UCSD-AML1 (cell line): Measurements from ENCODE around the gene SHD.
"Not testable (repeated sequence)": the region's sequence is repeated elsewhere in the genome, so short reads cannot be mapped to it uniquely, and the experiment has no call there.

ENCODE experiments used
- DNase-seq: peaks from one replicate; lab custom pipeline; 2025; ENCODE audit not compliant: unreplicated experiment; lab: John Stamatoyannopoulos, UW

SHD gene

DNA sequence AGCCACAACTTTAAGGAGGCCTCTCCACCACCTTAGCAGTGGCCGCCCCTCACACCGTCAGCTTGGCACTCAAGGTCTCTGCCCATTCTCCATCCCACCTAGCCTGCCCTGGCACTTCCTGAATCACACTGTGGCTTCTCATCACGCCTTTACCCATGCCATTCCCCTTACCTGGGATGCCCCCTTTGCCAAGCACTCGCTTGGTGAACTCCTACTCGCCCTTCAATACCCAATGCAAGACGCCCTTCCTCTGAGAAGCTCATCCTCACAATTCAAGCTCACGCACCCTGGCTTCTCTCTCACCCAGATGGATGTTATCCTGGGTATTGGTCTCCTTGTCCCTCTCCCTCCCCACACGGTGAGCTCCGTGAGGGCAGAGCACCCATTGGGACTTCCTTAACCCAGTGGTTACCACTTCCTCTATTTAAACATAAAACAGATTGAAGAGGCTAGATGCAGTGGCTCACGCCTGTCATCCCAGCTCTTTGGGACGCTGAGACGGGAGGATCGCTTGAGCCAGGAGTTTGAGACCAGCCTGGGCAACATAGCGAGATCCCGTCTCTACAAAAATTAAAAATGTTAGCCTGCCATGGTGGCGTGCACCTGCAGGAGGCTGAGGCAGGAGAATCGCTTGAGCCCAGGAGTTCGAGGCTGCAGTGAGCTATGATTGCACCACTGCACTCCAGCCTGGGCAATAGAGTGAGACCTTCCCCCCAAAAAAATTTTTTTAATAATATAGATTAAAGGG lies 12.6 kb upstream of the SHD start:
- no peak for DNase-seq

DNA sequence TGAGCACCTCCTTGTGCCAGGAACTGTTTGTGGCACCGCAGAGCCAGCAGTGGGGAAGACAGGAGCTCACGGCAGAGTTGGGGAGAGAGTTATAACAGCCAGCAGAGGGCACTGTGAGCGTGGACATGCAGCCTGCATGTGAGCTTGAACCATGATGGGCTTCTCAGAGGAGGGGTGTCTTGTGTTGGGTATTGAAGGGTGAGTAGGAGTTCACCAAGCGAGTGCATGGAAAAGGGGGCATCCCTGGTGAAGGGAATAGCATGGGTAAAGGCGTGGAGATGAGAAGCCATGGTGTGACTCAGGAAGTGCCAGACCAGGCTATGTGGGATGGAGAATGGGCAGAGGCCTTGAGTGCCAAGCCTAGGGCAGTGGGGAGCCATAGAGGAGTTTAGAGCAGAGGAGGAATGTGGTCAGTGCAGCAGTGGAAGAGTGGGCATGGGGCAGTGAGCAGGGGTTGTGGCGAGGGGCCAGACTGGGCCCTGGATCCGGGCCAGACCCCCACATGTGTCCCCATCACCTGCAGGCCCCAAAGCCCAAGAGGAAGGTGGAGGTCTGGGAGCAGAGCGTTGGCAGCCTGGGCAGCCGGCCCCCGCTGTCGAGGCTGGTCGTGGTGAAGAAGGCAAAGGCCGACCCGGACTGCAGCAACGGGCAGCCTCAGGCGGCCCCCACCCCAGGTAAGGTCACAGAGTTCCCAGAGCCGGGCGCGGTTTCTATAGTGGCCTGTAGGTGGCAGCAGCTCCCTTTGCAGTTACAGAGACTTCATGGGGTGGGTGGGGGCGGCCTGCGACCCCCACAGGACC lies 11.8 kb upstream of the SHD start:
- peak; percentile 77 for DNase-seq

DNA sequence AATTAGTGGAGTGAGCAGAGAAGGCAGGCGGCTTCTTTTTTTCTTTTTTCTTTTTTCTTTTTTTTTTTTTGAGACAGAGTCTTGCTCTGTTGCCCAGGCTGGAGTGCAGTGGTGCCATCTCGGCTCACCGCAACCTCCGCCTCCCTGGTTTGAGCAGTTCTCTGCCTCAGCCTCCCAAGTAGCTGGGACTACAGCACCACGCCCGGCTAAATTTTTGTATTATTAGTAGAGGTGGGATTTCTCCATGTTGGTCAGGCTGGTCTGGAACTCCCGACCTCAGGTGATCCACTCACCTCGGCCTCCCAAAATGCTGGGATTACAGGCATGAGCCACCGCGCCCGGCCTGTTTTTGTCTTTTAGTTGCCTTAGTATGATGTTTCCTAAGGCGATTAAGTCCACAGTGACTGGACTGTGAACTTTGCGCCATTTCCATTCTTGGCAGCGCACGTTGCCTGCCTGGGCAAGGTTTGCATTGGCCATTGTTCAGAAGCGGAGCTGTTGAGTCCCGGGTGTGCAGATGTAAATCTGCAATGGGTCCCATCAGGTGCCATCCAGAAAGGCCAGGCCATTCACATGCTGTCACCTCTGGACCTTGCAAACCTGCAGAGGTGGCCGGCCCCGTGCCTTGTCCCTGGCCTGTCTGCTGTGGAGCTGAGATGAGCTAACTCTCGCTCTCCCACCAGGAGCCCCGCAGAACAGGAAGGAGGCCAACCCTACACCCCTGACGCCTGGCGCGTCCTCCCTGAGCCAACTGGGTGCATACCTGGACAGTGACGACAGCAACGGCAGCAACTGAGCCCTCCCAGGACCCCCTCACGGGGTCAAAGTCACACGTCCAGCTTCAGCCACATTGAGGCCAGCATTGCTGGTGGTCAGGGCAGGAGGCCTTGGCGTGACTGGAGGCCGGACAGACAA lies 10.9 kb upstream of the SHD start:
- DNase-seq = no peak

DNA sequence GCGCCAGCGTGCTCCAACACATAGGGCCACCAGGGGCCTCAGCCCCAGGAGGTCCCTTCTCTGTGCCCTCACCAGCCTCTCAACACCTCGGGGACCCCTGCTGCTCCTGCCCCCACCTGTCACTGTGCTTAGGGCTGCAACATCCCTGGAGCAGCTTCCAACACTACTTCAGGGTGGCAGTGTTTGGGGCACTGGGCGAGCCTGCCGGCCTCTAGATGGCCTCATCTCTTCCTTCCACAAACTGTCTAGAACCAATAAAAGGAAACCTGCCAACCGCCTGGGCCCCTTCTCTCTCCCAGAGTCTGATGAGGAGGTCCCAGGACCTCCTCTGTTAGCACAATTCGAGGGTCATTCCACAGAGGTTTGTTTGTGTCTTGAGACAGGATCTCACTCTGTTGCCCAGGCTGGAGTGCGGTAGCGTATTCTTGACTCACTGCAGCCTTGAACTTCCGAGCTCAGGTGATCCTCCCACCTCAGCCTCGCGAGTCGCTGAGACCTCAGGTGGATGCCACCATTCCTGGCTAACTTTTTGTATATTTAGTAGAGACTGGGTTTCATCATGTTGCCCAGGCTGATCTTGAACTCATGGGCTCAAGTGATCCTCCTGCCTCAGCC lies 10.1 kb upstream of the SHD start:
- DNase-seq = no peak

DNA sequence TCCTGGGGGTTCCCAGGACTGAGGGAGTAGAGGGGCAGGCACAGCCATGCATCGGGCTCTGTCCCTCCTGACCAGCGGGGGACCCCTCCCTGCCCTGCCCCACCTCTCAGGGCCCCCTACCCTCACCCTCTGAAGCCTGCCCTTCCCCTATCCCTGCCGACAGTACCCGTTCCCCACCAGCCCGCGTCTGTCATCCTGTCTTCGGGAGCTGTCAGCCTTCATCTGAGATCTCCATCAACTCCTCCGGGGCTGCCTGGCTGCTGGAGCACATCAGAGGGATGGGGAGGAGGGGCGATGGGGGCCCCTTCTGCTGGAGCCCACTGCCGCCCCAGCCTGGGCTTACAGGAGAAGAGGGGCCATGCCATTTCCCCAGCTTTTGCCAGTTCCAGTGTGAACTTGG lies 6.2 kb upstream of the SHD start:
- no peak for DNase-seq

DNA sequence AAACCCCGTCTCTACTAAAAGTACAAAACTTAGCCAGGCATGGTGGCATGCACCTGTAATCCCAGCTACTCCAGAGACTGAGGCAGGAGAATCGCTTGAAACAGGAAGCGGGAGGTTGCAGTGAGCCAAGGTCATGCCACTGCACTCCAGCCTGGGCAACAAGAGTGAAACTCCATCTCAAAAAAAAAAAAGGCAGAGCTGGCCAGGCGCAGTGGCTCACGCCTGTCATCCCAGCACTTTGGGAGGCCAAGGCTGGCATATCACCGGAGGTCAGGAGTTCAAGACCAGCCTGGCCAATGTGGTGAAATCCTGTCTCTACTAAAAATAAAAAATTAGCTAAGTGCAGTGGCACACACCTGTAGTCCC lies 4.8 kb upstream of the SHD start:
- DNase-seq = not testable (repeated sequence)

DNA sequence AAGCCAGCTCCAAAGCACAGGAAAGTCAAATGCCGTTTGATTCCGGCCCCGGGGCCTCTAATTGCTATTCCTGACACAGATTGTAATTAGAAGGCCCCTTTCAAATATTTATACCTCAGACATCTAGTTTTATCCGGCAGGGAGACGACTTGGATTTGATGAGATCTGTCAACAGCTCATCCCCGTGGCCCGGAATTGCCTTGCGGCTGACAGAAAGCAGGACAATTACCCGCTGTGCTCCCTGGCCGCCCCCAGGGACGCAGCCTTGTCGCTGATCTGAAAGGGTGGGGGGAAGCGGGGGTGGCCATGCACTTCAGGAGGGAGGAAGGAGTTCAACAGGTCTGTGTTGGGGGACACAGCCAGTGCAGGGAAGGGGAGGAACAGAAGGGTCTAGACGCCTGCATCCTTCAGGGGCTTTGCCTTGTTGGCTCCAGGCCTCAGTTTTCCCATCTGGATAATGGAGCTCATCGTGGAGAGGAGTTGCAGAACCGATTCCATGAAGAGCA lies 1.8 kb upstream of the SHD start:
- DNase-seq = no peak

DNA sequence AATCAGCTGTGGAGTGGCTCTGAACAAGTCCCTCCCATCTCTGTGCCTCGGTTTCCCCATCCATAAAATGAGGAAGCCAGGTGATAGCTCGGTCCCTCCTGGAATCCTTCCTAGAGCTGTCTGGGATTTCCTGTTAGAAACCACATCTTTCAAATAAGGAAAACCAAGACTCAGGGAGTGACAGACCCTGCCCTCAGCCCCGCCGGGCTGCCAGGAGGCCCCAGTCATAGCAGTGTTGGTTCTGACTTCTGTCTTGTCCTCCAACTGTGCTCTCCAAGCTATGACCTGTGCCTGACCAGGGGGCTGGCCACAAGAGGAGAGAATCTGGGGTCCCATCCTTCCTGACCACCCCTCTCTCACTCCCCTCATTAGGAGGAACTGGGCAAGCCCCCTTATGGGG lies 1.1 kb upstream of the SHD start:
- DNase-seq = no peak

DNA sequence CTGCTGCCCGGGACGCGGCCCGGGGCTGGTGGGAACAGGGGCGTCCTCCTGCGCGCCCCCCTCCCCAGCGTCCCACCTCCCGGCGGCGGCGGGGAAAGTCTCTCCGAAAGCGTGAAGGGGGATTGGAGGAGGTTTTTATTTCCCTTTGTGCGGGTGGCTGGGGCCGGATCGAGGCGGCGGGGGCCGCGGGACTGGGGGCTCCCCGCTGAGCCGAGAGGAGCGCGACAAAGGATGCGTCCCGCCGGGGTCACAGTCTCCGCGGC lies 132 bp downstream of the SHD start:
- DNase-seq = no peak

DNA sequence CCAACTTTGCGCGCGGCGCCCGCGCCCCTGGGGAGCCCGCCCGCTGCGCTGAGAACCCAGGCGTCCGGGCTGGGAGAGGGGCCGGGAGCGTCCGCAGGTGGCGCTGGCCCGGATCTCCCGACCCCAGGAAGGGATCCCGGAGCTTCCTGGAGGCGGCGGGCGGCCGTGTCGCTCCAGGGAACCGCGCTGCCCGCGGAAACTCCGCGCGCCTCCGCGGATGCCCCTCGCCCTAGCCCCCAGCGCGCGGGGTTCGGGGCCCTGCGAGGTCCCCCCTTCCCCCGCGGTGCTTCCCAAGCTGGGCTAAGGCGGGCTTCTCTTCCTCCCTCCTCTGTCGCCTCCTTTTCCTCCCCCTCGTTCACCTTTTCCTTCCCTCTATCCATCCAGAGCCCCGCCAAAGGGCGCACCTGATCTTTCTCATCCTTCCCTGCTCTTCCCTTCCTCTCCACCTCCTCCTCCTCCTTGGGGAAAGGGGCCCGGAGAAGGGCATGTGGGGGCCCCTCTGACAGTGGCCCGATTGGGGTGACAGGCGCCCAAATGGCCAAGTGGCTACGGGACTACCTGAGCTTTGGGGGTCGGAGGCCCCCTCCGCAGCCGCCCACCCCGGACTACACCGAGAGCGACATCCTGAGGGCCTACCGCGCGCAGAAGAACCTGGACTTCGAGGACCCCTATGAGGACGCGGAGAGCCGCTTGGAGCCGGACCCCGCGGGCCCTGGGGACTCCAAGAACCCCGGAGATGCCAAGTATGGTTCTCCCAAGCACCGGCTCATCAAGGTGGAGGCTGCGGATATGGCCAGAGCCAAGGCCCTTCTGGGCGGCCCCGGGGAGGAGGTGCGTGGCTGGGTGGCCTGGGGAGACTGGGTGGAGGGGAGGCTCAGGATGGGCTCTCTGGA lies 710 bp downstream of the SHD start:
- DNase-seq = no peak

DNA sequence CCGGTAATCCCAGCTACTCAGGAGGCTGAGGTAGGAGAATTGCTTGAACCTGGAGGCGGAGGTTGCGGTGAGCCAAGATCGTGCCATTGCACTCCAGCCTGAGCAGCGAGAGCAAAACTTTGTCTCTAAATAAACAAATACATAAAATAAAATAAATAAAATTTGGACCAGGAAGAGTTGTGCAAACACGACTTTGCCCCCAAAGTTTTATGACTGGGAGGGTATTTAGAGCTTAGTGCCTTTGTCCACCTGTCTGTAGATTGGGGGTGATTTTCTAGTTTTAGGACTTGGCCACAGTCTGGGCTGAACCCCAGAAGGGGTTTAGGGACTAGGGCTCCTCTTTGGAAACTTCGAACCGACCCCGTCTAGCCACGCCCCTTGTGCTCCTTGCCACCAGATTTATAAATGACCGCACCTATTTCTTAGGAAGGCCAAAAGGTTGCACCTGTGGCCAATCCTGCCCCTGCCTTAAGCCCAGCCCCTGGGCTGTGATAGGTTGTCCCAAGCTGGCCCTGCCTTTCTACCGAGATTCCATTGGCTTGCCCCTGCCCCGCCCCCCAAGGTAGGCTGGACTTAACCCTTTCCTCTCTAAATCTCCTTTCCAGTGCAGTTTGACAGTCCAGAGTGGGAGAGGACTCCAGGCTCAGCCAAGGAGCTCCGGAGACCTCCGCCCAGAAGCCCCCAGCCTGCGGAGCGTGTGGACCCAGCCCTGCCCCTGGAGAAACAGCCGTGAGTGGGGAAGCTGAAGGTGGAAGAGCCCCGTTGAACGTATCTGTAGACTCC lies 5.3 kb downstream of the SHD start:
- DNase-seq = no peak

DNA sequence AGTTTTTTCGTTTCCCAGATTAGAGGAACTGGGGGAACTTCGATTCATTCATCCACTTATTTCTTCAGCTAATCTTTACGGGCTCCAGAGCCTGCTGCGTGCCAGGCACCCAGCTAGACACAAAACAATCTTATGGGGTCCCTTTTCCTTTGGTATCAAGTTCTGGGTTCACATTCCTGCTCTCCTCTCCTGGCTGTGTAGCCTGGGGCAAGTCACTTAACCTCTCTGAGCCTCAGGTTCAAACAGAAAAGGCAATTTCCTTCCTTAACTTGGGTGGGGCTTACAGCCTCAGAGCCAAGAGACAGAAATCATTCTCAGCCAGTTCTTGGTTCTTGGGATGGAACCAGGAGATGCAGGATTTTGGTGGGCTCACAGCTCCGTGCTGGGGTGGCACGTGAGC lies 5.9 kb downstream of the SHD start:
- DNase-seq = no peak

DNA sequence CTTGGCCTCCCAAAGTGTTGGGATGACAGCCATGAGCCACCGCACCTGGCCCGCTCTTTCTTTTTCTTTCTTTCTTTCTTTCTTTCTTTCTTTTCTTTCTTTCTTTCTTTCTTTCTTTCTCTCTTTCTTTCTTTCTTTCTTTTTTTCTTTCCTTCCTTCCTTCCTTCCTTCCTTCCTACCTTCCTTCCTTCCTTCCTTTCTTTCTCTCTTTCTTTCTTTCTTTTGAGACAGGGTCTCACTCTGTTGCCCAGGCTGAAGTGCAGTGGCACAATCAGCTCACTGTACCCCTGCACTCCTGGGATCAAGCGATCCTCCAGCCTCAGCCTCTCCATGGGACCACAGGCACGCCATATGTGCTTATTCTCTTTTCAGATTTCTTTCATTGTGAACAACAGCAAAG lies 7.1 kb downstream of the SHD start:
- not testable (repeated sequence) for DNase-seq

DNA sequence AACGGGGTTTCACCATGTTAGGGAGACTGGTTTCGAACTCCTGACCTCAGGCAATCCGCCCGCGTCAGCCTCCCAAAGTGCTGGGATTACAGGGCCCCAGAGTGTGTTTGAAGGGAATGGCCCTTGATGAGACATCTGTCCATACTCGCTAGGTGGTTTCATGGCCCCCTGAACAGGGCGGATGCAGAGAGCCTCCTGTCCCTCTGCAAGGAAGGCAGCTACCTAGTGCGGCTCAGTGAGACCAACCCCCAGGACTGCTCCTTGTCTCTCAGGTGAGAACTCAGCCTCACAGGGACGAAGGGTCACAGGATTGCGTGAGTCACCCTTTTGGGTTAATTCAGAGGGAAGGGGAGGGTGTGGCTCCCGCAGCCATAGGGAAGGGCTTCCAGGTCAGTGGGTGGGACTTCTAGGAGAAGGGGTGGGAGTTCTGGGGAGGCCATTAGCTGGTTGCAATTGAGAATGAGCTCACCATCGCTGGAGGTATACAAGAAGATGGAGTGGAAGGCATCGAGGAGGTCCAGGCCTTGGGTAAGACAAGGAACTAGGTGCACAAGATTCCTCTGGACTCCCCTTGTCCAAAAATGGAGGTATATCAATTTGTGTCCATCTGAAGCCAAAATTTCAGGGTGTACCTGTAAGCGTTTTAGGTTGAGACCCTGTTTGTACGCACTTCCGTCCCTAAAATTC lies 9.2 kb downstream of the SHD start:
- DNase-seq = no peak

DNA sequence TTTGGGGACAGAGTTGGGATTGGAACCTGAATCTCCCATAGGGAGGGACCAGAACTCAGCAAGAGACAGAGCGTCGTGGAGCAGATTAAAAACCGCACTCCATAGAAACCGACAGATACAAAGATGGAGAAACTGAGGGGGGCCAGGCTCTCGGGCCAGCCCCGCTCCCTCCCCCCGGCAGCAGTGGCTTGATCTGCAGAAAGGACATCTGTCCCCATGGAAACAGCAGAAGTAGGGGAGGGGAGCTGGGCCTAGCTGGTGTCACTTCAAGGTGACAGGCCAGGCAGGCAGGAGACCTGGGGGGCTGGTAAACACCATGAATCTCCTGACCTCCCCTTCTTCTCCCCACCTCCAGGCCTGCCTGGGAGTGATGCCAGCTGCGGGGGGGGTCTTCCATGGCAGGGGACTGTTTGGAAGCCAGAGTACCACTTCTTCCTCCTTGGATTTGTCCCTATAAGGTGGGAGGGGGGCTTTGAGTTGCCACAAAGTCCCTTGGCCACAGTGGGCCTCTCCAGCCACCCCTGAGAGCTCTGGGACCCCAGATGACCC lies 12.2 kb downstream of the SHD start:
- DNase-seq = no peak

DNA sequence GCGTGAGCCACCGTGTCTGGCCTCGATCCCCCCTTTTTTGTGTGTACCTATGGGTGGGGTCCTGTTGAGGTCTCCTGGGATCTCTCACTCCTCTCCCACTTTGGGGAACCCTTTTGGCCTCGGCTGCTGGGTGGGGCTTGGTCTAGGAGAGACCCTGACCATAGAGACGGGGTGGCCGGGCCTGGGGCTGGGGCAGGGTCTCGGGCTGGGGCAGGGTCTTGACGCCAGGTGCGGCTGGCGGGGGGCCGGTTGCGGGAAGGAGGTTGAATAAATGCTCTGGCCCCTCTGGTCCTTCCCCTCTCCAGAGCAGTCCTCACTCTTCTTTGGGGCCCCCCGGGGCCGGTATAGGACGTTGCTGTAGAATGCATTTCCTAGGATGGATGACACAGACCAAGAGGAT lies 13.4 kb downstream of the SHD start:
- no peak for DNase-seq

DNA sequence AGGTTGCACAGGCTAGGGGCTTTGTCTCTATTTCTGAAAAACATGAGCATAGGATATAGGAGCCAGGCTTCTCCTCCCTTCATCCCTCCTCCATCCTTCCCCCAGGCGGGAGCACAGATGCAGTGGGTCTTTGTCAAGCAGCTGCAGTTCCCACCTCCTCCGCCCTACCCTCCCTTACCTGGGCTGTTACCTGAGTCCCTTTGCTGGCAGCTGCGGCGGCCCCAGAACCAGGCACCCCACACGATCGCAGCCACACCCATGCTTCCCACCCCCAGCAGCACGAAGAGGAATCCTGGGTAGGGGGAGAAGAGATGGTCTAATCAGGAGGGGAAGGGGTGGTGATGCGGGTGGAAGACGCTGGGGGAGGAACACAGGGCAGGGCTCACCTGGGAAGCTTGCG lies 15.3 kb downstream of the SHD start:
- no peak for DNase-seq

DNA sequence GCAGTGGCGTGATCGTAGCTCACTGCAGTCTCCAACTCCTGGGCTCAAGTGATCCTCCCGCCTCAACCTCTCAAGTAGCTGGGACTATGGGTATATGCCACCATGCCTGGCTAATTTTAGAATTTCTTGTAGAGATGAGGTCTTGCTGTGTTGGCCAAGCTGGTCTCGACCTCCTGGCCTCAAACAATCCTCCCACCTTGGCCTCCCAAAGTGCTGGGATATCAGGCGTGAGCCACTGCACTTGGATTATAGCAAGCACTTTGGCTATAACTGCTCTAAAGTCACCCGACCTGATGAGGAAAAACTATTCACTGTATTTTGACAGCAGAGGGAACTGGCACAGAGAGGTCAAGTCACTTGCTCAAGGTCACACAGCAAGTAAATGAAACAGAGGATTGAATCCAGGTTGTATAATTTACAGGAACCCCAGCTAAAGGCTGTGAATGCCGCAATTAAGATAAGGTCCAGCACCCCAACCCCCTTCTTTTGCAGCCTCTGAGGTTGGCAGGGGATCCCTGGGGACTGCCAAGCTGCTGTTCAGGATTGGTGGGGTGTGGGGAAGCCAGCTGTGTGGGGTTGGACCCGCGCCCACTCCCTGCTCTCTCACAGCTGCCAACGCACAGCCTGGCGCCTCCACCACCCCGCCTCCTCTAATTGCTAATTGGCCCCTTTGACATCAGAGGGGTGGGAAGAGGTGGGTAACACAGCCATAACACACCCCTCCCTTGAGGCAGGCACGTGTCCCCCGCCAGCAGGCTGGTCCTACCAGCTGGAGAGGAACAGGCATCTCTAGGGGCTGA lies 17.1 kb downstream of the SHD start:
- no peak for DNase-seq
